BJ (cell line): Measurements from ENCODE around the gene USH1G. TPM values are rescaled to one million over a fixed set of nuclear protein-coding genes. Genes with fewer than 3 reads are reported as not detected.
A peak's percentile ranks its signal among the peaks of the same experiment; 100 is the strongest.

ENCODE experiments used
- CTCF ChIA-PET: fragments of 350-600 bp; formaldehyde crosslinking; extraction: SDS; loops from one replicate; lab custom pipeline; 2021; ENCODE audit warnings: antibody characterized with exemption, inconsistent platforms; lab: Yijun Ruan, JAX
- POLR2A ChIA-PET: fragments of 300-600 bp; sonication (Branson Sonifier 250); formaldehyde crosslinking; extraction: SDS; loops from one replicate; lab custom pipeline; 2021; ENCODE audit warnings: antibody characterized with exemption; lab: Charles Lee
- DNase-seq: peaks from one replicate; pipeline ENCODE4 v3.0.0-alpha.2; 2011; ENCODE audit warnings: low read depth
- H3K27me3 ChIP-seq: 2 replicates; pipeline ENCODE4 v1.6.0; 2011; ENCODE audit warnings: low read length; ENCODE audit not compliant: control insufficient read depth, insufficient read depth
- H3K36me3 ChIP-seq: 2 replicates; pipeline ENCODE4 v1.5.1; 2011; ENCODE audit warnings: low read length; ENCODE audit not compliant: control insufficient read depth, insufficient read depth
- H3K4me3 ChIP-seq: 2 replicates; pipeline ENCODE4 v1.5.1; 2011; ENCODE audit warnings: low read depth, mild to moderate bottlenecking, control low read depth, low read length
- polyA plus RNA-seq: library from polyadenylated mRNA; depleted of rRNA; stranded (reverse); fragments of >200 nt; gene quantifications from 2 replicates; pipeline ENCODE4 v1.2.3, GENCODE V29; 2011
- TF ChIP-seq, protein P1 (sequence below): IDR thresholded peaks from 2 replicates; pipeline ENCODE4 v1.5.1; 2011; ENCODE audit warnings: low read depth, mild to moderate bottlenecking, control low read depth, inconsistent platforms, low read length, moderate library complexity; ENCODE audit not compliant: insufficient read depth

The USH1G gene
- polyA plus RNA-seq, 1 experiment, result not detected

DNA sequence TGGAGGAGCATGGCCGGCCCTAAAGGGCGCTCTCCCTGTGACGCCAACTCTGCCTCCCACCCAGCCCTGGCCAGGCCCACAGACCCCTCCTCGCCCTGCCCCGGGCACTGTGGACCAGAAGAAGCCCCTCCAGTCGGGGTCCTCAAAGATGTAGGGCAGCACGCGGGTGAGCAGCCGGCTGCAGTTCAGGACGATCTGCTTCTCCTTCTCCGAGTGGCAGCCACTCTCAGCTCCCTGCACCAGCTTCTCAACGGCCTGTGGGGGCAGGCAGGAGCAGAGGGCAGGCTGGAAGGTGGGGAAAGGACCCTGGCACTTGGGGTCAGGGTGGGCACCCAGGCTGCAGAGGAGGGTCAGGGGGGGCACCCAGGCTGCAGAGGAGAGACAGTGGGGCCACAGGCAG lies 40.6 kb upstream of the USH1G start:
- ChIA-PET POLR2A (no interaction called here), CTCF (interaction anchor here (0.7 to 5.2 kb wide), 8 partner anchors 10 to 238 kb away, joined by 3 to 52 read pairs (median 4); partner anchors contain the start of genes CDR2L and MRPL58)
- TF ChIP-seq, protein P1, sequence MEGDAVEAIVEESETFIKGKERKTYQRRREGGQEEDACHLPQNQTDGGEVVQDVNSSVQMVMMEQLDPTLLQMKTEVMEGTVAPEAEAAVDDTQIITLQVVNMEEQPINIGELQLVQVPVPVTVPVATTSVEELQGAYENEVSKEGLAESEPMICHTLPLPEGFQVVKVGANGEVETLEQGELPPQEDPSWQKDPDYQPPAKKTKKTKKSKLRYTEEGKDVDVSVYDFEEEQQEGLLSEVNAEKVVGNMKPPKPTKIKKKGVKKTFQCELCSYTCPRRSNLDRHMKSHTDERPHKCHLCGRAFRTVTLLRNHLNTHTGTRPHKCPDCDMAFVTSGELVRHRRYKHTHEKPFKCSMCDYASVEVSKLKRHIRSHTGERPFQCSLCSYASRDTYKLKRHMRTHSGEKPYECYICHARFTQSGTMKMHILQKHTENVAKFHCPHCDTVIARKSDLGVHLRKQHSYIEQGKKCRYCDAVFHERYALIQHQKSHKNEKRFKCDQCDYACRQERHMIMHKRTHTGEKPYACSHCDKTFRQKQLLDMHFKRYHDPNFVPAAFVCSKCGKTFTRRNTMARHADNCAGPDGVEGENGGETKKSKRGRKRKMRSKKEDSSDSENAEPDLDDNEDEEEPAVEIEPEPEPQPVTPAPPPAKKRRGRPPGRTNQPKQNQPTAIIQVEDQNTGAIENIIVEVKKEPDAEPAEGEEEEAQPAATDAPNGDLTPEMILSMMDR, result 0 out of 2 replicates have a peak, but pooled peaks have one; percentile 16
- Histone ChIP-seq H3K4me3 (no peak overlapping the region), H3K27me3 (no peaks in the 10 kb centered on the region), H3K36me3 (no peaks in the 10 kb centered on the region)
- no peak for DNase-seq

GRCh38 chr17:74962622-74963394 lies 39.8 kb upstream of the USH1G start:
- DNase-seq, result no peak
- Histone ChIP-seq H3K4me3 (no peak overlapping the region), H3K36me3 (no peaks in the 10 kb centered on the region), H3K27me3 (no peaks in the 10 kb centered on the region)
- ChIA-PET POLR2A (no interaction called here), CTCF (interaction anchor here (0.6 to 5.2 kb wide), 21 partner anchors 9 to 276 kb away, joined by 3 to 52 read pairs (median 9); partner anchors contain the start of genes ATP5PD, CDR2L, HID1 and MRPL58)
- TF ChIP-seq, protein P1, result no peak

DNA sequence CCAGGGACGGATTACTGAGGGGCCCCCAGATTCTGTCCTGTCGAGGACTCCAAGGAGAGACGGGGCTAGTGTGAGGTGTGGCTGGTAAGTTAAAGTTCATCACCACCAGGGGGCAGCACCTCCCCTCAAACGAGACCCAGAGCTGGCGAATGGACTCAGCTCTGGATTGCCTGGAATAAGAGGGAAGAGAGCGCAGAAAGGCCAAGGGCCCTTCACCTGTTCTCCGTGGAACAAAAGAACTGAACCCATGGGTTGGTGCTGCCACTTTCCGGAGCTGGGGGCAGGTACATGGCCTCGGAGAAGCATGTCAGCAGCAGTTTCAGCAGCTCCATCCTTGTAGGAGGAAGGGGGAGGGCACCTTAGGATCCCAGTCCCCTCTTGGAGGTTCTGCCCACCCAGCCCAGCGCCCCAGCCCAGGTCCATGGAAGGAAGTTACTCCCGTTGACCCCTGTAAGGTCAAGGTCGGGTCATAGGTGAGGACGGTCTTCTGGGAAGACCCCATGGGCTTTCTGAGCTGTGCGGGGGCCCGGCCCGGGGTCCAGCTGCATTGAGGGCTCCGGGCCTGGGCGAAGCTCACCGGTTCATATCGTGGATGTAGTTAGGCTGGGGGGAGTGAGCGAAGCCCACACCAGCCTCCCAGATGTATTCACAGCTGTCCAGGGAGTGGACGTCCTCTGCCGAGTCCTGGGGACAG lies 38.7 kb upstream of the USH1G start:
- CTCF ChIA-PET, result interaction anchor here (0.6 to 5.2 kb wide), 59 partner anchors 10 to 553 kb away, joined by 3 to 52 read pairs (median 4); partner anchors contain the start of genes ATP5PD, CDR2L, HID1 and KCTD2
- TF ChIP-seq, protein P1, result peak; percentile 70
- POLR2A ChIA-PET, result no interaction called here
- Histone ChIP-seq H3K4me3 (no peak overlapping the region), H3K27me3 (peaks cover 1% of the 10 kb centered on the region; the same call in 1 of the 2 replicates), H3K36me3 (no peaks in the 10 kb centered on the region)
- no peak for DNase-seq

DNA sequence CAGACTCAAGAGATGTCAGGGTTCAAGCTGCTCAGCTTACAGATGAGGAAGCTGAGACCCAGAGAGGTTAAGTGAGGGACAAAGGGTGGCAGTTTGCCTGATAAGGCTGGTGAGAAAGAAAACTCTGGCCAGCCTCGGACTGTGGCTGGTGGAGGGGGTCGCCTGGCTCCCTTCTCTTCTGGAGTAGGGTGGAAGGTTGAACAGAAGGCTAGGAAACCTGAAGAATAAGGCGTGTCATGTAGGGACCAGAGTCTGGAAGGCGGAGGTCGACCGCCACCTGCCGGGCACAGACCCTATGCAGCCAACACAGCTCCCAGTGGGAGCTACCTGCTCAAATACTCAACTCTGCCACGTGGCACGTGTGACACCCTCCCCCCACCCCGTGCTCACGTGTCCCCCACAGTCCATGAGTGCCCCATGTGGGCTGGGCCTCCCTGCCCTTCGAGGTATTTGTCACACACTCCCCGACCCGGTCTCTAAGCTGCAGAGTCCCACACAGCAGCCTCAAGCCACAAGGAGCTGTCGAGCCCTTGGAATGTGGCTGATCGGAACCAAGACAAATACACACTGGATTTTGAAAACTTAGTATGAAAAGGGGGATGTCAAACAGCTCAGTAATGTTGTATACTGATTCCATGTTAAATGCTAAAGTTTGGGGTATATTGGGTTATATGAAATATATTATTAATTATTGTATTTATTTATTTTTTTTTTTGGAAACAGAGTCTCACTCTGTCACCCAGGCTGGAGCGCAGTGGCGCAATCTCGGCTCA lies 37.7 kb upstream of the USH1G start:
- CTCF ChIA-PET, result interaction anchor here (0.6 to 5.2 kb wide), 43 partner anchors 9 to 554 kb away, joined by 3 to 52 read pairs (median 7); partner anchors contain the start of genes CDR2L, HID1, KCTD2 and MIF4GD
- no peak for DNase-seq
- POLR2A ChIA-PET, result no interaction called here
- TF ChIP-seq, protein P1, result peak; percentile 41
- Histone ChIP-seq H3K36me3 (no peaks in the 10 kb centered on the region), H3K4me3 (no peak overlapping the region), H3K27me3 (peaks cover 5% of the 10 kb centered on the region; the same call in 1 of the 2 replicates)
